HCT116 (cell line): ENCODE measurements around the gene SNORC. TPM values are rescaled to one million over a fixed set of nuclear protein-coding genes. Genes with fewer than 3 reads are reported as not detected.

ENCODE experiments used
- ATAC-seq: fragments of 200-7000 bp; cut with Tn5 transposase; 2 replicates; pipeline ENCODE4 v1.9.1; 2020; ENCODE audit warnings: mild to moderate bottlenecking, moderate library complexity
- BruUV-seq: library from RNA; stranded (reverse); fragments of 400-500 nt; replicated peaks from 2 replicates; lab custom pipeline; 2021; lab: Mats Ljungman, UMichigan
- CTCF ChIA-PET: fragments of 300-600 bp; sonication (Branson Sonifier 250); formaldehyde crosslinking; loops from one replicate; lab custom pipeline; 2021; ENCODE audit warnings: antibody characterized with exemption; lab: Charles Lee
- POLR2A ChIA-PET: fragments of 300-600, 350-600 bp; sonication (Branson Sonifier 250); formaldehyde crosslinking; loops from one replicate; lab custom pipeline; 2021; ENCODE audit warnings: antibody characterized with exemption; lab: Charles Lee
- RAD21 ChIA-PET, 2 experiments: fragments of 300-600 bp; sonication (Branson Sonifier 250); formaldehyde crosslinking; loops; one replicate each; lab custom pipeline; 2023; ENCODE audit warnings: low total read pairs in 2 of 2; ENCODE audit not compliant: uncharacterized antibody in 2 of 2, unreplicated experiment in 2 of 2, low non-redundant PET in 1 of 2; lab: Charles Lee
- DNase-seq: peaks from one replicate; pipeline ENCODE4 v3.0.0-alpha.2; 2010; ENCODE audit warnings: low read depth, low spot score
- H2AFZ ChIP-seq: fragments of 200-600 bp; shearing (Covaris generic), sonication (generic); 2 replicates; pipeline ENCODE4 v1.6.1; 2017; ENCODE audit warnings: low read depth, mixed run types, mixed read lengths, antibody characterized with exemption, low read length; ENCODE audit not compliant: poor library complexity, severe bottlenecking
- H3K27ac ChIP-seq: 2 replicates; pipeline ENCODE4 v1.5.1; 2012; ENCODE audit warnings: low read depth, low read length
- H3K27me3 ChIP-seq: fragments of 200-600 bp; sonication (generic); 2 replicates; pipeline ENCODE4 v1.6.1; 2016; ENCODE audit warnings: mixed run types, low read length, mixed read lengths; ENCODE audit not compliant: insufficient read depth
- H3K36me3 ChIP-seq, 2 experiments: fragments of 200-500 bp in 1 of 2; fragments of 200-600 bp in 1 of 2; sonication (Bioruptor generic) in 1 of 2; sonication (generic) in 1 of 2; 2 replicates each; pipeline versions ENCODE4 v1.5.1 to v1.6.1; 2014 to 2016; ENCODE audit warnings: low read length in 2 of 2, inconsistent platforms in 1 of 2, mixed read lengths in 1 of 2, mixed run types in 1 of 2; ENCODE audit not compliant: insufficient read depth in 2 of 2, control insufficient read depth in 1 of 2
- H3K4me1 ChIP-seq, 2 experiments: fragments of 200-600 bp in 1 of 2; sonication (generic) in 1 of 2; 2 replicates each; pipeline versions ENCODE4 v1.5.1 to v1.6.1; 2012 to 2017; ENCODE audit warnings: low read length in 2 of 2, inconsistent platforms in 1 of 2, mild to moderate bottlenecking in 1 of 2, mixed read lengths in 1 of 2, mixed run types in 1 of 2, moderate library complexity in 1 of 2; ENCODE audit not compliant: insufficient read depth in 2 of 2, control insufficient read depth in 1 of 2
- H3K4me2 ChIP-seq: fragments of 200-600 bp; sonication (generic); 2 replicates; pipeline ENCODE4 v1.6.1; 2017; ENCODE audit warnings: mixed run types, low read length, mixed read lengths
- H3K4me3 ChIP-seq, 2 experiments: fragments of 200-600 bp in 1 of 2; sonication (generic) in 1 of 2; replicated peaks in 1 of 2; 2 replicates each; pipeline ENCODE4 v1.5.1; 2011 to 2016; ENCODE audit warnings: low read length in 2 of 2, control low read depth in 1 of 2, low read depth in 1 of 2, mild to moderate bottlenecking in 1 of 2, mixed read lengths in 1 of 2, mixed run types in 1 of 2
- H3K79me2 ChIP-seq: fragments of 200-600 bp; sonication (generic); 2 replicates; pipeline ENCODE4 v1.6.1; 2017; ENCODE audit warnings: mild to moderate bottlenecking, mixed run types, low read length, moderate library complexity, mixed read lengths; ENCODE audit not compliant: insufficient read depth
- H3K9ac ChIP-seq: fragments of 200-600 bp; sonication (generic); 2 replicates; pipeline ENCODE4 v1.6.1; 2016; ENCODE audit warnings: low read length, mixed read lengths
- H3K9me2 ChIP-seq: fragments of 200-600 bp; sonication (generic), shearing (Covaris generic); 2 replicates; pipeline ENCODE4 v1.6.1; 2017; ENCODE audit warnings: mixed run types, mild to moderate bottlenecking, moderate library complexity; ENCODE audit not compliant: insufficient read depth
- H3K9me3 ChIP-seq, 2 experiments: fragments of 200-500 bp in 1 of 2; fragments of 200-600 bp in 1 of 2; sonication (Bioruptor generic) in 1 of 2; sonication (generic) in 1 of 2; 2 replicates each; pipeline ENCODE4 v1.6.1; 2014 to 2017; ENCODE audit warnings: low read length in 2 of 2, mixed read lengths in 2 of 2, inconsistent platforms in 1 of 2, low read depth in 1 of 2, mild to moderate bottlenecking in 1 of 2, mixed run types in 1 of 2, moderate library complexity in 1 of 2; ENCODE audit not compliant: control insufficient read depth in 1 of 2, insufficient read depth in 1 of 2
- H4K20me1 ChIP-seq: fragments of 200-600 bp; sonication (generic), shearing (Covaris generic); 2 replicates; pipeline ENCODE4 v1.6.1; 2017; ENCODE audit warnings: mixed run types, mild to moderate bottlenecking, moderate library complexity; ENCODE audit not compliant: insufficient read depth
- CEBPB ChIP-seq: IDR thresholded peaks from 2 replicates; pipeline ENCODE4 v1.6.1; 2012; ENCODE audit warnings: low read depth
- CTCF ChIP-seq, 3 experiments: fragments of 200-600 bp in 1 of 3; sonication (generic) in 1 of 3; IDR thresholded peaks in 2 of 3; conservative IDR thresholded peaks in 1 of 3; 2 replicates each; pipeline ENCODE4 v1.5.1; 2012 to 2017; ENCODE audit warnings: low read depth in 2 of 3, low read length in 2 of 3, antibody characterized with exemption in 1 of 3, borderline replicate concordance in 1 of 3, control low read depth in 1 of 3, mild to moderate bottlenecking in 1 of 3, mixed read lengths in 1 of 3, mixed run types in 1 of 3, moderate library complexity in 1 of 3; ENCODE audit not compliant: insufficient read depth in 1 of 3
- MAX ChIP-seq: IDR thresholded peaks from 2 replicates; pipeline ENCODE4 v1.6.1; 2012
- POLR2A ChIP-seq: IDR thresholded peaks from 2 replicates; pipeline ENCODE4 v1.7.0; 2011; ENCODE audit warnings: borderline replicate concordance; ENCODE audit not compliant: insufficient read depth, insufficient read length; ENCODE audit errors: extremely low read depth
- REST ChIP-seq: IDR thresholded peaks from 2 replicates; pipeline ENCODE4 v1.6.1; 2012; ENCODE audit warnings: low read depth
- SP1 ChIP-seq: IDR thresholded peaks from 2 replicates; pipeline ENCODE4 v1.6.1; 2012; ENCODE audit warnings: low read depth
- SRF ChIP-seq: IDR thresholded peaks from 2 replicates; pipeline ENCODE4 v1.6.1; 2012; ENCODE audit warnings: low read depth
- YY1 ChIP-seq: IDR thresholded peaks from 2 replicates; pipeline ENCODE4 v1.6.1; 2011; ENCODE audit warnings: low read length, low read depth, moderate library complexity, mild to moderate bottlenecking; ENCODE audit not compliant: insufficient replicate concordance; ENCODE audit errors: extremely low read depth
- intact Hi-C: fragments of 100-400 bp; cut with micrococcal nuclease; formaldehyde crosslinking; loops from 2 replicates; pipeline ENCODE4 v1.10.0; 2022
- total RNA-seq: library from RNA; stranded (reverse); gene quantifications from one replicate; pipeline ENCODE4 v1.2.1, GENCODE V29; 2021; ENCODE audit not compliant: unreplicated experiment
- TF ChIP-seq, protein P1 (sequence below): IDR thresholded peaks from 2 replicates; pipeline ENCODE4 v1.6.1; 2011; ENCODE audit warnings: mild to moderate bottlenecking, low read length, moderate library complexity; ENCODE audit not compliant: insufficient replicate concordance; ENCODE audit errors: extremely low read depth

The SNORC gene
- total RNA-seq, 1 experiment from 2014 or later = 14.0 TPM

DNA sequence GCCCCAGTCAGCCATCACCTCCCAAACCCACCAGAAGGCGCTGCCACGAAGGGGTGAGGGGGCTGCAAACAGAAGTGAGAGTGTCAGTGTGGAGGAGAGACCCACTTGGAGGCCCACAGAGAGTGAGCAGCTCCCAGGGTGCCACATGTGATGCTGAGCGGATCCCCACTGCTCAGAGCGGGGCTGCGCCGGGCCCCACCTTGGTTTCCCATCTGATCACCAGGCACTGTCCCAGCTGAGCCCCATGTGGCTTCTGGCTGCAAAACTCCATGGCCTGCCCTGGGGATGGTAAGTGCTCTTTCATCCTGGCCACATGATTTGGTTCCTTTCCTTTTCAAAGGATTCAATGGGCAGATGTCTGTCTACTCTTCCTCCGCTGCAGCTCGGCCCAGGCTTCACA, 23.8 kb downstream of the SNORC start (continued):
- no peak for TF ChIP-seq SRF
- TF ChIP-seq CEBPB = no peak
- no peak for TF ChIP-seq POLR2A
- TF ChIP-seq REST = no peak
- TF ChIP-seq CTCF (IDR thresholded peaks at IDR 0.05 in 2 of 3, conservative IDR thresholded peaks at IDR 0.05 in 1 of 3; ENCODE audit: borderline replicate concordance in 1 of 3, insufficient read depth in 1 of 3, low read depth in 2 of 3, low read length in 2 of 3) = no peak

DNA sequence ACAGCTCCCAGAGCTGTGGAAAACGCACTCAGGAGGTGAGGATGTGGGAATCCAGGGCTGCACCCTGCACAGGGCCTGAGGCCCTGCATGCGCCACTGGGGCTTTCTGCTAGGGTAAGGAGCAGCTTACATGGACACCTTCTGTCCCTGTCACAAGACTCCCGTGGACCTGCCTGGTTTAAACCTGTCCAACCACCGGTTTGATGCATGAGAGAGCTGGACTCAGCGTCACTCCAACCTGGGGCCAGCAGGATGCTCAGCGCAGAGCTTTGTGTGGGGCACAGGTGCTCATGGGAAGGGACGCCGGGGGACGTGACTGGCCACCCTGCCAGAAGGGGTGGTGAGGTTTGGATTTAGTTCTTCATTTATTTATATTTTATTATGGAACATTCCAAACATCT, 24.2 kb downstream of the SNORC start:
- Histone ChIP-seq H2AFZ (no peak overlapping the region), H3K4me2 (no peak overlapping the region), H4K20me1 (no peaks in the 10 kb centered on the region), H3K79me2 (no peaks in the 10 kb centered on the region), H3K9me2 (no peaks in the 10 kb centered on the region), H3K27ac (no peak overlapping the region), H3K27me3 (no peaks in the 10 kb centered on the region)
- POLR2A ChIA-PET = no interaction called here
- no TSS peak for BruUV-seq
- TF ChIP-seq SP1 (no peak), POLR2A (no peak), REST (no peak), CEBPB (no peak), SRF (no peak), MAX (no peak), YY1 (no peak)
- TF ChIP-seq, protein P1, sequence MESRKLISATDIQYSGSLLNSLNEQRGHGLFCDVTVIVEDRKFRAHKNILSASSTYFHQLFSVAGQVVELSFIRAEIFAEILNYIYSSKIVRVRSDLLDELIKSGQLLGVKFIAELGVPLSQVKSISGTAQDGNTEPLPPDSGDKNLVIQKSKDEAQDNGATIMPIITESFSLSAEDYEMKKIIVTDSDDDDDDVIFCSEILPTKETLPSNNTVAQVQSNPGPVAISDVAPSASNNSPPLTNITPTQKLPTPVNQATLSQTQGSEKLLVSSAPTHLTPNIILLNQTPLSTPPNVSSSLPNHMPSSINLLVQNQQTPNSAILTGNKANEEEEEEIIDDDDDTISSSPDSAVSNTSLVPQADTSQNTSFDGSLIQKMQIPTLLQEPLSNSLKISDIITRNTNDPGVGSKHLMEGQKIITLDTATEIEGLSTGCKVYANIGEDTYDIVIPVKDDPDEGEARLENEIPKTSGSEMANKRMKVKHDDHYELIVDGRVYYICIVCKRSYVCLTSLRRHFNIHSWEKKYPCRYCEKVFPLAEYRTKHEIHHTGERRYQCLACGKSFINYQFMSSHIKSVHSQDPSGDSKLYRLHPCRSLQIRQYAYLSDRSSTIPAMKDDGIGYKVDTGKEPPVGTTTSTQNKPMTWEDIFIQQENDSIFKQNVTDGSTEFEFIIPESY = no peak
- TF ChIP-seq, all 23 proteins: peak for 0
- Histone ChIP-seq H3K36me3 (no peaks in the 10 kb centered on the region), H3K9me3 (no peaks in the 10 kb centered on the region), H3K9ac (no peak overlapping the region), H3K4me1 (peaks cover 15 to 39% of the 10 kb centered on the region in 2 experiments), H3K4me3 (no peak overlapping the region)
- ChIA-PET RAD21 (no interaction called here), CTCF (no interaction called here)
- no peak for DNase-seq
- intact Hi-C loops = loop anchor here (5.0 kb wide), 1 partner anchor 93 kb away; no protein-coding TSS in a partner anchor
- ATAC-seq = no peak
